H9 (cell line): ENCODE measurements around the gene VMAC. TPM values are rescaled to one million over a fixed set of nuclear protein-coding genes. Genes with fewer than 3 reads are reported as not detected.

ENCODE experiments used
- DNase-seq: peaks from one replicate; pipeline ENCODE4 v3.0.0-alpha.2; 2017
- H2AFZ ChIP-seq: one replicate; pipeline ENCODE4 v1.6.1; 2013; ENCODE audit warnings: mild to moderate bottlenecking, low read length, control low read depth, moderate library complexity
- H2AK5ac ChIP-seq: 2 replicates; pipeline ENCODE4 v1.6.1; 2013; ENCODE audit warnings: low read length, control low read depth, mixed read lengths; ENCODE audit not compliant: insufficient read length
- H2BK120ac ChIP-seq: one replicate; pipeline ENCODE4 v1.6.1; 2013; ENCODE audit warnings: low read depth, mild to moderate bottlenecking, low read length, control low read depth, inconsistent platforms; ENCODE audit not compliant: poor library complexity, severe bottlenecking
- H2BK12ac ChIP-seq: 2 replicates; pipeline ENCODE4 v1.6.1; 2013; ENCODE audit warnings: low read length, control low read depth, mixed read lengths, low read depth; ENCODE audit not compliant: insufficient read length
- H2BK15ac ChIP-seq: 2 replicates; pipeline ENCODE4 v1.6.1; 2013; ENCODE audit warnings: low read depth, low read length, control low read depth
- H2BK20ac ChIP-seq: one replicate; pipeline ENCODE4 v1.6.1; 2013; ENCODE audit warnings: low read depth, mild to moderate bottlenecking, low read length, control low read depth, inconsistent platforms; ENCODE audit not compliant: poor library complexity, severe bottlenecking
- H2BK5ac ChIP-seq: 2 replicates; pipeline ENCODE4 v1.6.1; 2013; ENCODE audit warnings: low read length, control low read depth, mixed read lengths; ENCODE audit not compliant: insufficient read length
- H3K14ac ChIP-seq: 2 replicates; pipeline ENCODE4 v1.6.1; 2013; ENCODE audit warnings: low read length, control low read depth; ENCODE audit not compliant: insufficient read depth
- H3K18ac ChIP-seq: 2 replicates; pipeline ENCODE4 v1.6.1; 2013; ENCODE audit warnings: low read depth, mild to moderate bottlenecking, mixed read lengths, low read length, control low read depth; ENCODE audit not compliant: insufficient read length
- H3K23ac ChIP-seq: 2 replicates; pipeline ENCODE4 v1.6.1; 2013; ENCODE audit warnings: low read length, control low read depth, mixed read lengths, low read depth; ENCODE audit not compliant: insufficient read length
- H3K23me2 ChIP-seq: 2 replicates; pipeline ENCODE4 v1.6.1; 2013; ENCODE audit warnings: low read depth, mild to moderate bottlenecking, mixed read lengths, low read length, control low read depth; ENCODE audit not compliant: insufficient read length, poor library complexity, severe bottlenecking
- H3K27ac ChIP-seq: 2 replicates; pipeline ENCODE4 v1.5.1; 2013; ENCODE audit warnings: low read length, control low read depth, mixed read lengths, low read depth; ENCODE audit not compliant: insufficient read length
- H3K27me3 ChIP-seq: 2 replicates; pipeline ENCODE4 v1.6.1; 2013; ENCODE audit warnings: low read length, control low read depth, inconsistent platforms; ENCODE audit not compliant: insufficient read depth
- H3K4ac ChIP-seq: 2 replicates; pipeline ENCODE4 v1.6.1; 2013; ENCODE audit warnings: low read depth, mild to moderate bottlenecking, control low read depth, inconsistent platforms, low read length, moderate library complexity
- H3K4me1 ChIP-seq: 2 replicates; pipeline ENCODE4 v1.6.1; 2013; ENCODE audit warnings: low read length, control low read depth, inconsistent platforms; ENCODE audit not compliant: insufficient read depth
- H3K4me2 ChIP-seq: 2 replicates; pipeline ENCODE4 v1.6.1; 2013; ENCODE audit warnings: low read length, control low read depth, mixed read lengths; ENCODE audit not compliant: insufficient read length, insufficient read depth
- H3K56ac ChIP-seq: 2 replicates; pipeline ENCODE4 v1.6.1; 2013; ENCODE audit warnings: low read depth, mild to moderate bottlenecking, mixed read lengths, low read length, control low read depth; ENCODE audit not compliant: insufficient read length
- H3K79me1 ChIP-seq: 2 replicates; pipeline ENCODE4 v1.6.1; 2013; ENCODE audit warnings: low read depth, mild to moderate bottlenecking, moderate library complexity, low read length, control low read depth, inconsistent platforms; ENCODE audit not compliant: insufficient read depth, poor library complexity, severe bottlenecking
- H3K79me2 ChIP-seq: 2 replicates; pipeline ENCODE4 v1.6.1; 2013; ENCODE audit warnings: low read length, control low read depth, inconsistent platforms; ENCODE audit not compliant: insufficient read depth
- H3K9ac ChIP-seq: 2 replicates; pipeline ENCODE4 v1.6.1; 2013; ENCODE audit warnings: low read length, control low read depth, mixed read lengths; ENCODE audit not compliant: insufficient read length; ENCODE audit errors: extremely low read depth
- H3K9me3 ChIP-seq: one replicate; pipeline ENCODE4 v1.6.1; 2013; ENCODE audit warnings: low read depth, low read length, inconsistent platforms; ENCODE audit not compliant: control insufficient read depth
- H3T11ph ChIP-seq: one replicate; pipeline ENCODE4 v1.6.1; 2013; ENCODE audit warnings: mild to moderate bottlenecking, low read length, control low read depth, inconsistent platforms
- H4K20me1 ChIP-seq: one replicate; pipeline ENCODE4 v1.6.1; 2013; ENCODE audit not compliant: control insufficient read depth, insufficient read length, insufficient read depth
- H4K5ac ChIP-seq: 2 replicates; pipeline ENCODE4 v1.6.1; 2013; ENCODE audit warnings: low read depth, mild to moderate bottlenecking, mixed read lengths, low read length, control low read depth; ENCODE audit not compliant: insufficient read length
- H4K8ac ChIP-seq: replicated peaks from 2 replicates; pipeline ENCODE4 v1.6.1; 2013; ENCODE audit warnings: low read length, control low read depth, mixed read lengths, low read depth; ENCODE audit not compliant: insufficient read length
- H4K91ac ChIP-seq: 2 replicates; pipeline ENCODE4 v1.6.1; 2013; ENCODE audit warnings: low read depth, mild to moderate bottlenecking, moderate library complexity, mixed read lengths, low read length, control low read depth; ENCODE audit not compliant: insufficient read length
- H3K27ac Mint-ChIP-seq, 3 experiments: 2 replicates in 2 of 3; 3 replicates in 1 of 3; pipeline ENCODE4 v1.8.0; 2020 to 2021; ENCODE audit warnings: mixed read lengths in 3 of 3, mild to moderate bottlenecking in 1 of 3, moderate library complexity in 1 of 3
- H3K27me3 Mint-ChIP-seq: 2 replicates; pipeline ENCODE4 v1.8.0; 2021; ENCODE audit warnings: low read depth, mild to moderate bottlenecking, moderate library complexity, mixed read lengths
- H3K36me3 Mint-ChIP-seq, 3 experiments: 2 replicates in 2 of 3; 3 replicates in 1 of 3; pipeline ENCODE4 v1.8.0; 2020 to 2021; ENCODE audit warnings: low read depth in 3 of 3, mixed read lengths in 3 of 3; ENCODE audit not compliant: insufficient read depth in 1 of 3
- H3K4me1 Mint-ChIP-seq, 2 experiments: 2 replicates each; pipeline ENCODE4 v1.8.0; 2020; ENCODE audit warnings: mixed read lengths in 2 of 2
- H3K4me3 Mint-ChIP-seq, 2 experiments: 2 replicates in 1 of 2; 3 replicates in 1 of 2; pipeline ENCODE4 v1.8.0; 2020 to 2021; ENCODE audit warnings: mild to moderate bottlenecking in 2 of 2, mixed read lengths in 2 of 2, moderate library complexity in 1 of 2
- H3K9me3 Mint-ChIP-seq, 2 experiments: 2 replicates in 1 of 2; 3 replicates in 1 of 2; pipeline ENCODE4 v1.8.0; 2020; ENCODE audit warnings: mild to moderate bottlenecking in 2 of 2, mixed read lengths in 2 of 2, moderate library complexity in 1 of 2
- CTCF ChIP-seq: fragments of 200-600 bp; sonication (generic); conservative IDR thresholded peaks from 3 replicates; pipeline ENCODE4 v1.8.0; 2021; ENCODE audit warnings: antibody characterized with exemption, mild to moderate bottlenecking
- WGBS: extraction: QIAGEN DNeasy Blood & Tissue Kit; methylation state at CpG from one replicate; pipeline ENCODE4 v1.1.7; 2013; ENCODE audit warnings: missing lambda C conversion rate, low lambda C conversion rate, mixed read lengths; ENCODE audit not compliant: insufficient read length; ENCODE audit errors: extremely low coverage; 5-methylcytosine and 5-hydroxymethylcytosine counted together
- total RNA-seq: library from RNA; stranded (reverse); gene quantifications from 2 replicates; pipeline ENCODE4 v1.2.1, GENCODE V29; 2021

The VMAC gene
- total RNA-seq, 1 experiment from 2014 or later, result 2.2 TPM

- no peaks in the 10 kb centered on the region for H4K20me1 ChIP-seq
- no peak overlapping the region for H2BK120ac ChIP-seq
- H3K27ac Mint-ChIP-seq, result no peak overlapping the region; a peak in 1 of 7 replicates
- H3K4me1 Mint-ChIP-seq, result peaks cover 0 to 5% of the 10 kb centered on the region in 2 experiments; a peak in 1 of 4 replicates
- H2BK5ac ChIP-seq, result no peak overlapping the region
- H3T11ph ChIP-seq, result no peak overlapping the region
- H2BK12ac ChIP-seq, result no peak overlapping the region
- no peak overlapping the region for H4K91ac ChIP-seq
- H4K8ac ChIP-seq, result no peak overlapping the region
- H3K36me3 Mint-ChIP-seq, result peaks cover 25 to 76% (median 74%) of the 10 kb centered on the region in 3 experiments
- H3K14ac ChIP-seq, result no peak overlapping the region
- H3K4me2 ChIP-seq, result no peak overlapping the region
- H3K9me3 Mint-ChIP-seq, result no peaks in the 10 kb centered on the region
- no peak overlapping the region for H2AK5ac ChIP-seq
- no peaks in the 10 kb centered on the region for H3K79me1 ChIP-seq
- no peak overlapping the region for H3K9ac ChIP-seq
- H3K4ac ChIP-seq, result no peak overlapping the region
- no peak overlapping the region for H2BK15ac ChIP-seq
- H3K56ac ChIP-seq, result no peak overlapping the region
- H2AFZ ChIP-seq, result no peak overlapping the region
- H3K4me1 ChIP-seq, result no peaks in the 10 kb centered on the region
- no peak overlapping the region for H2BK20ac ChIP-seq
- no peaks in the 10 kb centered on the region for H3K9me3 ChIP-seq
- no CpG with 5 or more reads among the region's 14 CpGs for WGBS
- no peak overlapping the region for H4K5ac ChIP-seq
- TF ChIP-seq CTCF, result no peak
- no peak for DNase-seq
- no peaks in the 10 kb centered on the region for H3K79me2 ChIP-seq
- H3K27me3 ChIP-seq, result no peaks in the 10 kb centered on the region
- H3K4me3 Mint-ChIP-seq, result no peak overlapping the region
- no peaks in the 10 kb centered on the region; the same call in 1 of the 2 replicates for H3K27me3 Mint-ChIP-seq
- H3K23me2 ChIP-seq, result no peaks in the 10 kb centered on the region
- no peak overlapping the region for H3K27ac ChIP-seq
- H3K23ac ChIP-seq, result no peak overlapping the region
- no peak overlapping the region for H3K18ac ChIP-seq
Measured at GRCh38 chr19:5929625-5930024, 25.0 kb downstream of the VMAC start.
